Muscle layer of duodenum (tissue), 2 donors: ENCODE results near the gene HAS3.
"Not testable (repeated sequence)": the region's sequence is repeated elsewhere in the genome, so short reads cannot be mapped to it uniquely, and the experiment has no call there.

Source experiments
- H3K27ac ChIP-seq: one replicate; pipeline ENCODE4 v1.7.0; 2013; ENCODE audit warnings: mild to moderate bottlenecking, low read length
- H3K27me3 ChIP-seq: one replicate; pipeline ENCODE4 v1.7.0; 2013; ENCODE audit warnings: low read depth, mild to moderate bottlenecking, control low read depth, low read length
- H3K36me3 ChIP-seq, 2 donors: one replicate each; pipeline ENCODE4 v1.7.0; 2013; ENCODE audit warnings: low read length in 2 of 2, control low read depth in 1 of 2, mild to moderate bottlenecking in 1 of 2; ENCODE audit not compliant: insufficient read depth in 2 of 2, control insufficient read depth in 1 of 2
- H3K4me1 ChIP-seq, 2 donors: one replicate each; pipeline ENCODE4 v1.7.0; 2013; ENCODE audit warnings: low read length in 2 of 2, mild to moderate bottlenecking in 2 of 2, control low read depth in 1 of 2, moderate library complexity in 1 of 2; ENCODE audit not compliant: insufficient read depth in 2 of 2, control insufficient read depth in 1 of 2
- H3K4me3 ChIP-seq, 2 donors: one replicate each; pipeline ENCODE4 v1.7.0; 2013; ENCODE audit warnings: low read length in 2 of 2, low read depth in 1 of 2, mild to moderate bottlenecking in 1 of 2
- H3K9me3 ChIP-seq, 2 donors: one replicate each; pipeline ENCODE4 v1.7.0; 2013; ENCODE audit warnings: low read length in 2 of 2, control low read depth in 1 of 2, mild to moderate bottlenecking in 1 of 2; ENCODE audit not compliant: control insufficient read depth in 1 of 2
- donor health status: healthy.

HAS3 gene

DNA sequence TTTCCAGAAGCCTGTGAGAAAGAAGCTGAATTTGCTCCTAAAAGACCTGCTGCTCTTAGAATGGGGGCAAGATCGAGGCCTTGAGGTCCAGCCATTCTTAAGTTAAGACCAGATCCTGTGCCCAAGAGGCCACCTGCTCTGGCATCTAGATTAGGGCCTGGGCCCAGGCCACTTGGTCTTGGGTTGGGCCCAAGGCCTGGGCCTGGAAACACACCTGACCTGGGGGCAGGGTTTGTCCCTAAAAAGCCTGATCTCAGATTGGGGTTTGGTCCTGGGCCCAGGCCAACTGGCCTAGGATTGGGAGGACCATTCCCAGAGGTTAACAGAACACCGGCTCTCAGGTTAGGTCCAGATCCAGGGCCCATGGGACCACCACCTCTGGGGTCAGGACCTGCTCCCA lies 14.1 kb downstream of the HAS3 start:
- H3K36me3 ChIP-seq, result peaks cover 39 to 56% of the 10 kb centered on the region in 2 donors
- peaks cover 0 to 13% of the 10 kb centered on the region in 2 donors for H3K4me1 ChIP-seq
- no peak overlapping the region for H3K4me3 ChIP-seq
- no peaks in the 10 kb centered on the region for H3K9me3 ChIP-seq
- no peak overlapping the region for H3K27ac ChIP-seq
- no peaks in the 10 kb centered on the region for H3K27me3 ChIP-seq

DNA sequence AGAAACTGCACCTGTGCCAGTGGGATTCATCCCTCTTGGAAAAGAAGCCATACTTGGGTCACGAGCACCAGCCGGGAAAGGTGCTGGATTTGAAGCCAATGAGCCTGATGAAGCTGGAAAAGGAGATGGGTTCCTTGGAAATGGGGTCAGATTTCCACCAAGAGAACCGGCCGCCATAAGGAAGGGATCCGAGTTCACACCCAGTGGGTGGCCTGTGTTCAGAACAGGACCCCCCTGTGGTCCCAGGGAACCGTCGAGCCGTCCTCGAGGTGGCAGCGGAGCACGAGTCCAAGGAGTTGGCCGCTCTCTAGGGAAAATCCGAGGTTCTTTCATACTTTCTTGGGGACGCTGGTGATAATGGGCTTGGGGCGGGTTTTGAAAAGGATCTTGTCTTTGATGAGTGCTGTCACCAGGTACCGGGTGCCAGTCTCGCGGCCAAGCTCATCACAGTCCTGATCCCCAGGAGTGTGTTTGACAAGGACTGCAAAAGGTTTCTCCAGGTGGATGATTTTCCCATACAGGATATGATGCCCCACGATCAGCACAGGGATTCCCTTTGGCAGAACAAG lies 14.7 kb downstream of the HAS3 start:
- no peaks in the 10 kb centered on the region for H3K9me3 ChIP-seq
- no peak overlapping the region for H3K4me3 ChIP-seq
- peaks cover 0 to 13% of the 10 kb centered on the region in 2 donors for H3K4me1 ChIP-seq
- H3K36me3 ChIP-seq, result peaks cover 34 to 51% of the 10 kb centered on the region in 2 donors
- H3K27ac ChIP-seq, result no peak overlapping the region
- no peaks in the 10 kb centered on the region for H3K27me3 ChIP-seq

DNA sequence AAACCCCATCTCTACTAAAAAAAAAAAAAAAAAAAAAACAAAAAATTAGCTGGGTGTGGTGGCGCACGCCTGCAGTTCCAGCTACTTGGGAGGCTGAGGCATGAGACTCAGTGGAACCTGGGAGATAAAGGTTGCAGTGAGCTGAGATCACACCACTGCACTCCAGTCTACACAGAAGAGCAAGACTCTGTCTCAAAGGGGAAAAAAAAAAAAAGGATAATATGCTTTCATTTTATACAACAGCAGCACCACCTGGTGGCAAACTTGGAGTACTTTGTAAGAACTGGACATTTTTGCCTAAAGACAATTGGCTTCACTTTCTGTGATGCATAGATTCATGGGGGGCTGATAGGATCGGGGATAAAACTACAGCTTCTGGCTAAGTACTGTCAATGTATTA lies 18.5 kb downstream of the HAS3 start:
- H3K36me3 ChIP-seq, result peaks cover 18 to 24% of the 10 kb centered on the region in 2 donors
- H3K27me3 ChIP-seq, result no peaks in the 10 kb centered on the region
- H3K4me1 ChIP-seq, result no peaks in the 10 kb centered on the region
- no peak overlapping the region for H3K27ac ChIP-seq
- no peak overlapping the region for H3K4me3 ChIP-seq
- H3K9me3 ChIP-seq, result no peaks in the 10 kb centered on the region

DNA sequence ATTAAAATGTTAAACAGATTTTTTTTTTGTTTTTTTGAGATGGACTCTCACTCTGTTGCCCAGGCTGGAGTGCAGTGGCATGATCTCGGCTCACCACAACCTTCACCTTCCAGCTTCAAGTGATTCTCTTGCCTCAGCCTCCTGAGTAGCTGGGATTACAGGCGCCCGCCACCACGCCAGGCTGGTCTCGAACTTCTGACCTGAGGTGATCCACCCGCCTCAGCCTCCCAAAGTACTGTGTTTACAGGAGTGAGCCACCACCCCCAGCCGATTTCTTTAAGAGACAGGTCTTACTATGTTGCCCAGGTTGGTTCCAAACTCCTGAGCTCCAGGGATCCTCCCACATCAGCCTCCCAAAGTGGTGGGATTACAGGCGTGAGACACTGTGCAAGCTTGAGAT lies 19.0 kb downstream of the HAS3 start:
- H3K36me3 ChIP-seq, result peaks cover 18 to 19% of the 10 kb centered on the region in 2 donors
- not testable (repeated sequence) for H3K4me1 ChIP-seq, H3K27ac ChIP-seq, H3K27me3 ChIP-seq, H3K9me3 ChIP-seq, H3K4me3 ChIP-seq

DNA sequence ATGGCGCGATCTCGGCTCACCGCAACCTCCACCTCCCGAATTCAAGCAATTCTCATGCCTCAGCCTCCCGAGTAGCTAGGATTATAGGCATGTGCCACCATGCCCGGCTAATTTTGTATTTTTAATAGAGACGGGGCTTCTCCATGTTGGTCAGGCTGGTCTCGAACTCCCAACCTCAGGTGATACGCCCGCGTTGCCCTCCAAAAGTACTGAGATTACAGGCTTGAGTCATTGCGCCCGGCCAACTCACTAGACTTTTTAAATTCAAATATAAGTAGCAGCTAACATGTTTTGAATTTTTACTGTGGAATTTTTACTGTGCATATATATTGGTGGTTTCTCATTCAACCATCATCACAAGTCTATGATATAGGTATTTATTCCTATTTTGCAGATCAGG lies 19.5 kb downstream of the HAS3 start:
- not testable (repeated sequence) for H3K4me3 ChIP-seq, H3K4me1 ChIP-seq, H3K27ac ChIP-seq, H3K27me3 ChIP-seq, H3K9me3 ChIP-seq
- H3K36me3 ChIP-seq, result peaks cover 14 to 15% of the 10 kb centered on the region in 2 donors

DNA sequence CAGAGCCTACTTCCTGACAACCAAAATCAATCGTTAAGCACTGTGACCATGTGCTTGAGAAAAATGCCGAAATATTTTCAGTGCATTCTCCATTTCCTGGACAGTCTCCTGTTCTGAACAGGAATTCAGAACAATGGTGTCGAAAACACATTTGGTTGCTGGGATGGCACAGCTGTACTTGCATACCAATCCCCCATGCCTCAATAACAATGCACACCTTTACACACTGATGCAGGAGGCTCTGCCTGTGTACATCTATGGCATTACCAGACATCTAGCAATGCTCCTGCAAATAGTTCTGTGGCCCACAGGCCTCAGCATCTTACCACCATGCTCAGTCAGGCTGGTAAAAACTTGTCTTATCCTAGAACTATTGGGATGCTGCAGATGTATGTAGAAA lies 20.8 kb downstream of the HAS3 start:
- Histone ChIP-seq H3K4me1 (peaks cover 8 to 18% of the 10 kb centered on the region in 2 donors), H3K27ac (no peak overlapping the region), H3K9me3 (no peaks in the 10 kb centered on the region), H3K36me3 (peaks cover 1 to 4% of the 10 kb centered on the region in 2 donors), H3K4me3 (no peak overlapping the region), H3K27me3 (no peaks in the 10 kb centered on the region)

DNA sequence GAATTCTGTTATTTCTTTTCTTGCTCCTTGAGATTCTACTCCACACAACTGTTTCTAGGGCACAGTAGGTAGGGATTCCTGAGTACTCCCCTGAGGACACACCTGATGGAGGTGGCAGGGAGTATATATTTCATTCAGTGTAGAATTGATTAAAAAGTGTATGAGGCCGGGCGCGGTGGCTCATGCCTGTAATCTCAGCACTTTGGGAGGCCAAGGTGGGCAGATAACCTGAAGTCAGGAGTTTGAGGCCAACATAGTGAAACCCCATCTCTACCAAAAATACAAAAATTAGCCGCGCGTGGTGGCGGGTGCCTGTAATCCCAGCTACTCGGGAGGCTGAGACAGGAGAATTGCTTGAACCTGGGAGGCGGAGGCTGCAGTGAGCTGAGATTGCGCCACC lies 21.3 kb downstream of the HAS3 start:
- not testable (repeated sequence) for H3K27ac ChIP-seq, H3K36me3 ChIP-seq, H3K9me3 ChIP-seq, H3K27me3 ChIP-seq, H3K4me3 ChIP-seq
- H3K4me1 ChIP-seq, result peaks cover 8 to 18% of the 10 kb centered on the region in 2 donors

DNA sequence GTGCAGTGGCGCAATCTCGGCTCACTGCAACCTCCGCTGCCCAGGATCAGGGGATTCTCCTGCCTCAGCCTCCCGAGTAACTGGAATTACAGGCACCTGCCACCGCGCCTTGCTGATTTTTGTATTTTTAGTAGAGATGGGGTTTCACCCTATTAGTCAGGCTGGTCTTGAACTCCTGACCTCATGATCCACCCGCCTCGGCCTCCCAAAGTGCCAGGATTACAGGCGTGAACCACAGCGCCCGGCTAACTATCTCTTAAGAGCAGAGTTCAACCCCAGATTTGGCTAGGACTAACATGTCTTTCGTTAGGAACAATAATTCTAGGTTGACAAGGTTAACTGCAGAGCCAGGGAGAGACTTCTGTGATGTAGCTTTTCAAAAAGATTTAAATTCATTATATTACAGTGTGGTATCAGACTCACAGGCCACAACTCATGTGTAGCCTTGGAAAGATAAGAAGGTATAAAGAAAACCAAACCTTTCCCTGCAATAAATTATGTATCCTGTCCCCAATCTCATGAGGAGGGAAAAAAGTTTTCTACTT lies 22.6 kb downstream of the HAS3 start:
- Histone ChIP-seq H3K4me1 (peaks cover 8 to 20% of the 10 kb centered on the region in 2 donors), H3K9me3 (no peaks in the 10 kb centered on the region), H3K4me3 (no peak overlapping the region), H3K36me3 (peaks cover 0 to 4% of the 10 kb centered on the region in 2 donors), H3K27ac (no peak overlapping the region), H3K27me3 (no peaks in the 10 kb centered on the region)

DNA sequence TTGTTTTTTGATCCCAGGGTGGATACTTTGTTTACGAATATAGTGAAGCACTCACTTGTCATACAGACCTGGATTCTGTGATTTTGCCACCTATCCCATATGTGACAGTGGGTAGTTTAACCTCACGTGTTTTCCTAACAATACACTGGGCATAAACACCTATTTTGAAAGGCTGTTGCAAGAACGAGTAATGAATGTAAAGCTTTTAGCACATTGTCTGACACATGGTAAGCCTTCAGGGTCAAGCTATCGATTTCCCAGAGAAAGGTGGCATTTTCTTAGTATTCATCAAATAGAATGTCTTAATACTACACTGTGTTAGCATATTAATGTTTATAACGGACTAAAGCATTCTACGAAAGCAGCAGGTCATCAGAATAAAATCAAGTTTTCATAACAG lies 25.0 kb downstream of the HAS3 start:
- Histone ChIP-seq H3K36me3 (peaks cover 0 to 4% of the 10 kb centered on the region in 2 donors), H3K4me3 (no peak overlapping the region), H3K9me3 (no peaks in the 10 kb centered on the region), H3K27ac (peak overlapping the region; percentile 46), H3K4me1 (peaks cover 8 to 34% of the 10 kb centered on the region in 2 donors), H3K27me3 (no peaks in the 10 kb centered on the region)

DNA sequence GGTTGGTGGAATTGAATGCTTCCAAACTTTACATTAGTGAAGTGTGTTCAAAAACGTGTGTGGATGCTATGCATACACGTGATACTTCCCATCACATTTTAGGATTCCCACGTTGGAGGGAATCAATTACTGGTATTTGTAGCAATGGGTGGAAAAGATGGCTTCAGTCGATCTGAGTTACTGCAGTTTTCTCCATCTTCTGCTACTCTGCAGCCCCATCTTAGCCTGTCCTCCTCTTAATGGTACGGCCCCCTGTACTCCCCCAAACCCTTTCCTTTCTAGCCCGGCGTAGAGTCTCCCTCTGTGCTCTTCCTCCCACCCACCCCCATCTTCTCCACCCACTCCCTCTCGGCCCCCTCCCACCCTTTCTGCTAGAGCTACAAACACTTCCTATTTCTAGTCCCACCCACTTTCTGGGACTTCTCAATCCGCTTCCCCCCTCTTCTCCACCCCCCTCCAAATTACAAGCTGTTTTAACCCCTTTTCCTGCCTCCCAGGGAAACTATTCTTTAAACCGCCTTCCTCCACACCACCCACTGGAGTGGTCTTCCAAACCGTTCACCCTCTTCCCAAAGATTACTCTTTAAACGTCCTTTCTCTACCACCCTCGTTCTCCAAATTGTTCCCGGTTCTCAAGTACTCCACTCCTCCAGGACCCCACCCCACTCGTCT lies 25.9 kb downstream of the HAS3 start:
- Histone ChIP-seq H3K27me3 (no peaks in the 10 kb centered on the region), H3K36me3 (peaks cover 0 to 4% of the 10 kb centered on the region in 2 donors), H3K4me3 (peak overlapping the region; percentile 80 to 98), H3K4me1 (peaks cover 8 to 34% of the 10 kb centered on the region in 2 donors), H3K27ac (peak overlapping the region; percentile 96), H3K9me3 (no peaks in the 10 kb centered on the region)

DNA sequence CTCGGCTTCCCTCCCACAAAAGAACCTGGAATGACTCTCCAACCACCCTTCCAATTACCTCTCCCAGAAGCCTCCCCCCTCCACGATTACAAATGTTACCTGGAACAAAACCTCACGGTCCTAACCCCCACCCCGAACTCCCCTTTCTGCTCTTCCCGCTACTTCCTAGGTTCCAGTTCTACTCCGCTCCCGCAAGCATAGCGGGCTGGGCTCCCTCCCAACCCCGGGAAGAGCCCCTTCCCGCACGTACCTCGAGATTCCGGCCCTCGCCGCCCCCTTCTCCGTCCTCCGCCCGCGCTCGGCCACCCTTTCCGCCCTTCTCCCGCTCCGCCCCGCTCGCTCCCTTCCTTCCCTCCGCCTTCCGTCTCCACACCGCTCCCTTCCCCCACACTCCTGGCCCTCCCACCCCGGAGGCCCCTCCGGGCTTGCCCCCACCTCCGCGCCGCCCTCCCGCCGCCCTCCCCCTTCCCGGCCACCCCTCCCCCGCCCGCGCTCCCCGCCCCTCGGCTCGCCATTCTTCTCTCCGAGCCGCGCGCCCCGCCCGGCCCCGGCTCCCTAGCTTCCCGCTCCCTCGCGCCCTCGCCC lies 26.5 kb downstream of the HAS3 start:
- Histone ChIP-seq H3K27ac (peak overlapping the region; percentile 96), H3K4me3 (peak overlapping the region; percentile 92 to 98), H3K27me3 (no peaks in the 10 kb centered on the region), H3K36me3 (peaks cover 4 to 5% of the 10 kb centered on the region in 2 donors), H3K9me3 (no peaks in the 10 kb centered on the region), H3K4me1 (peaks cover 8 to 34% of the 10 kb centered on the region in 2 donors)
